Measurements from ENCODE around the gene GADL1. TPM values are rescaled to one million over a fixed set of nuclear protein-coding genes. Genes with fewer than 3 reads are reported as not detected.

GADL1 gene
- total RNA-seq, 3 donors from 2014 or later, result not detected

DNA sequence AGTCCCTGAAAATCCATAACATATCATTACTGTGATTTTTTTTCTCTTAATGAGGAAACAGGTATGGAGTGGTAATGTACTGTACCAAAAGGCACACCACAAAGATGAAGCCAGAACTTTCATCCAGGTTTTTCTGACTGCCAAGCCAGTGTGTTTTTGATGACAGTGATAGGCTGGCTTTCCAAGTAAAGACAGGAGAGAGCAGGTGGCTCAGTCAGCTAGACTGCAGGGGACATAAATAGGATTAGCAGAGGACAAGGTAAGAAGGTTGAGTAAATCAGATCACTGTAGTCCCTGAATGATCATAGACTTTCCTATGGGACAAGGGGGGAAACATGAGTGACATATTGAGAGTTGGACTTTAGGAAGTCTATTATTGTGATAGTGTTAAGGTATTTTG, 127.9 kb downstream of the GADL1 start:
- Histone ChIP-seq H3K9me3 (no peaks in the 10 kb centered on the region), H3K36me3 (ENCODE audit: low read depth) (no peaks in the 10 kb centered on the region), H3K4me1 (ENCODE audit: low read depth) (no peaks in the 10 kb centered on the region), H3K4me3 (no peak overlapping the region)
- intact Hi-C loops (cut with DNase I, micrococcal nuclease), result no loop called here
- no peak for TF ChIP-seq CTCF (IDR thresholded peaks at IDR 0.05)
- no peak for ATAC-seq
- no peak for DNase-seq

GRCh38 chr3:30764891-30765290, 129.6 kb downstream of the GADL1 start:
- no peak overlapping the region for H3K4me3 ChIP-seq

GRCh38 chr3:30764281-30764680, 130.2 kb downstream of the GADL1 start:
- Histone ChIP-seq H3K9me3 (no peaks in the 10 kb centered on the region), H3K4me3 (no peak overlapping the region), H3K36me3 (ENCODE audit: low read depth) (no peaks in the 10 kb centered on the region), H3K4me1 (ENCODE audit: low read depth) (no peaks in the 10 kb centered on the region)
- TF ChIP-seq CTCF (IDR thresholded peaks at IDR 0.05), result no peak
- intact Hi-C loops (cut with DNase I, micrococcal nuclease), result no loop called here
- DNase-seq, result no peak
- ATAC-seq, result no peak

More at GRCh38 chr3:30764891-30765290, 129.6 kb downstream of the GADL1 start:
- Histone ChIP-seq H3K4me1 (ENCODE audit: low read depth) (no peaks in the 10 kb centered on the region), H3K9me3 (no peaks in the 10 kb centered on the region), H3K36me3 (ENCODE audit: low read depth) (no peaks in the 10 kb centered on the region)
- ATAC-seq (no peak), DNase-seq (no peak)
- no peak for TF ChIP-seq CTCF (IDR thresholded peaks at IDR 0.05)
- intact Hi-C loops (cut with DNase I, micrococcal nuclease), result no loop called here

- intact Hi-C loops (cut with DNase I, micrococcal nuclease), result no loop called here
Measured at GRCh38 chr3:30761374-30761773, 133.1 kb downstream of the GADL1 start.

GRCh38 chr3:30760737-30761136, 133.7 kb downstream of the GADL1 start:
- DNase-seq, result no peak
- Histone ChIP-seq H3K9me3 (no peaks in the 10 kb centered on the region), H3K4me1 (ENCODE audit: low read depth) (peaks cover under 1% of the 10 kb centered on the region), H3K36me3 (ENCODE audit: low read depth) (no peaks in the 10 kb centered on the region), H3K4me3 (no peak overlapping the region)
- no peak for ATAC-seq
- intact Hi-C loops (cut with DNase I, micrococcal nuclease), result no loop called here
- TF ChIP-seq CTCF (IDR thresholded peaks at IDR 0.05), result no peak

More at GRCh38 chr3:30761374-30761773, 133.1 kb downstream of the GADL1 start:
- TF ChIP-seq CTCF (IDR thresholded peaks at IDR 0.05), result no peak
- Histone ChIP-seq H3K9me3 (no peaks in the 10 kb centered on the region), H3K36me3 (ENCODE audit: low read depth) (no peaks in the 10 kb centered on the region), H3K4me3 (no peak overlapping the region), H3K4me1 (ENCODE audit: low read depth) (no peaks in the 10 kb centered on the region)
- ATAC-seq (no peak), DNase-seq (no peak)

All from mucosa of descending colon (tissue), 3 donors.